KMS-11 (cell line): ENCODE data around the gene ACP7.
"Not testable (repeated sequence)": the region's sequence is repeated elsewhere in the genome, so short reads cannot be mapped to it uniquely, and the experiment has no call there.

ENCODE experiments used
- H2AFZ ChIP-seq: fragments of 200-600 bp; sonication (generic); 2 replicates; pipeline ENCODE4 v1.6.1; 2016; ENCODE audit warnings: antibody characterized with exemption, mixed run types, low read depth
- H3K27ac ChIP-seq: fragments of 200-600 bp; sonication (generic); 2 replicates; pipeline ENCODE4 v1.6.1; 2016; ENCODE audit warnings: mild to moderate bottlenecking, mixed run types
- H3K27me3 ChIP-seq: fragments of 200-600 bp; sonication (generic); 2 replicates; pipeline ENCODE4 v1.6.1; 2017; ENCODE audit warnings: mild to moderate bottlenecking, low read depth, mixed run types, moderate library complexity; ENCODE audit not compliant: insufficient read depth
- H3K36me3 ChIP-seq: fragments of 200-600 bp; sonication (generic); 2 replicates; pipeline ENCODE4 v1.6.1; 2017; ENCODE audit warnings: mild to moderate bottlenecking, mixed run types; ENCODE audit not compliant: insufficient read depth
- H3K4me1 ChIP-seq: fragments of 200-600 bp; sonication (generic); 2 replicates; pipeline ENCODE4 v1.6.1; 2016; ENCODE audit warnings: mild to moderate bottlenecking, low read depth, mixed run types; ENCODE audit not compliant: poor library complexity, severe bottlenecking
- H3K4me2 ChIP-seq: fragments of 200-600 bp; sonication (generic); 2 replicates; pipeline ENCODE4 v1.7.0; 2016; ENCODE audit warnings: mild to moderate bottlenecking, mixed run types
- H3K4me3 ChIP-seq: fragments of 200-600 bp; sonication (generic); IDR thresholded peaks from 2 replicates; pipeline ENCODE4 v1.6.1; 2017; ENCODE audit warnings: low read depth, low read length, mixed read lengths; ENCODE audit not compliant: insufficient read depth
- H3K79me2 ChIP-seq: fragments of 200-600 bp; sonication (generic); 2 replicates; pipeline ENCODE4 v1.6.1; 2016; ENCODE audit warnings: low read depth, mixed run types; ENCODE audit not compliant: insufficient read depth
- H3K9ac ChIP-seq: fragments of 200-600 bp; sonication (generic); 2 replicates; pipeline ENCODE4 v1.6.1; 2016; ENCODE audit warnings: mild to moderate bottlenecking, mixed run types
- H4K20me1 ChIP-seq: fragments of 200-600 bp; sonication (generic); 2 replicates; pipeline ENCODE4 v1.6.1; 2016; ENCODE audit warnings: mild to moderate bottlenecking, mixed run types; ENCODE audit not compliant: insufficient read depth
- CTCF ChIP-seq: fragments of 200-600 bp; sonication (generic); conservative IDR thresholded peaks from 2 replicates; pipeline ENCODE4 v1.6.1; 2017; ENCODE audit warnings: low read depth, mild to moderate bottlenecking, antibody characterized with exemption, low read length, moderate library complexity, mixed read lengths

ACP7 gene

GRCh38 chr19:39113199-39113598, 29.0 kb downstream of the ACP7 start:
- Histone ChIP-seq H3K9ac (no peak overlapping the region), H2AFZ (no peak overlapping the region), H4K20me1 (no peaks in the 10 kb centered on the region), H3K4me1 (no peaks in the 10 kb centered on the region), H3K27ac (no peak overlapping the region), H3K27me3 (no peaks in the 10 kb centered on the region), H3K4me3 (no peak overlapping the region), H3K36me3 (no peaks in the 10 kb centered on the region), H3K79me2 (no peaks in the 10 kb centered on the region), H3K4me2 (no peak overlapping the region)
- TF ChIP-seq CTCF: no peak

GRCh38 chr19:39115105-39115847, 31.1 kb downstream of the ACP7 start:
- no peak overlapping the region for H3K4me3 ChIP-seq

GRCh38 chr19:39117023-39117422, 32.9 kb downstream of the ACP7 start:
- H3K27ac ChIP-seq, H3K79me2 ChIP-seq: not testable (repeated sequence)

More at GRCh38 chr19:39115105-39115847, 31.1 kb downstream of the ACP7 start:
- Histone ChIP-seq H3K4me2 (no peak overlapping the region), H3K79me2 (no peaks in the 10 kb centered on the region), H4K20me1 (no peaks in the 10 kb centered on the region), H3K27me3 (no peaks in the 10 kb centered on the region), H3K9ac (no peak overlapping the region), H3K4me1 (no peaks in the 10 kb centered on the region), H2AFZ (no peak overlapping the region), H3K27ac (no peak overlapping the region), H3K36me3 (no peaks in the 10 kb centered on the region)
- no peak for TF ChIP-seq CTCF

GRCh38 chr19:39119830-39120229, 35.7 kb downstream of the ACP7 start:
- no peak for TF ChIP-seq CTCF
- no peaks in the 10 kb centered on the region for H3K79me2 ChIP-seq
- H3K27me3 ChIP-seq: no peaks in the 10 kb centered on the region
- H3K4me3 ChIP-seq: no peak overlapping the region
- H3K27ac ChIP-seq: no peak overlapping the region
- H3K4me1 ChIP-seq: peaks cover 14% of the 10 kb centered on the region
- no peaks in the 10 kb centered on the region for H3K36me3 ChIP-seq
- no peak overlapping the region for H2AFZ ChIP-seq
- no peak overlapping the region for H3K4me2 ChIP-seq
- no peak overlapping the region for H3K9ac ChIP-seq
- H4K20me1 ChIP-seq: no peaks in the 10 kb centered on the region

More at GRCh38 chr19:39117023-39117422, 32.9 kb downstream of the ACP7 start:
- not testable (repeated sequence) for H3K4me3 ChIP-seq, H3K4me1 ChIP-seq, H3K27me3 ChIP-seq, H2AFZ ChIP-seq, H3K4me2 ChIP-seq, H3K9ac ChIP-seq, H3K36me3 ChIP-seq, H4K20me1 ChIP-seq
